Endothelial cell (in vitro differentiated cells): Measurements from ENCODE around the gene ERVV-1. TPM values are rescaled to one million over a fixed set of nuclear protein-coding genes. Genes with fewer than 3 reads are reported as not detected.

Experiments used
- DNase-seq: peaks from one replicate; pipeline ENCODE4 v3.0.0; 2021; ENCODE audit warnings: low spot score
- H3K27ac Mint-ChIP-seq: one replicate; pipeline ENCODE4 v1.8.0; 2021; ENCODE audit warnings: mixed read lengths, inconsistent platforms; ENCODE audit not compliant: unreplicated experiment
- H3K27me3 Mint-ChIP-seq: one replicate; pipeline ENCODE4 v1.8.0; 2021; ENCODE audit warnings: mild to moderate bottlenecking, moderate library complexity, mixed read lengths, inconsistent platforms; ENCODE audit not compliant: unreplicated experiment
- H3K36me3 Mint-ChIP-seq: one replicate; pipeline ENCODE4 v1.8.0; 2021; ENCODE audit warnings: mild to moderate bottlenecking, low read depth, mixed read lengths, inconsistent platforms; ENCODE audit not compliant: unreplicated experiment
- H3K4me1 Mint-ChIP-seq: one replicate; pipeline ENCODE4 v1.8.0; 2021; ENCODE audit warnings: mild to moderate bottlenecking, mixed read lengths, inconsistent platforms; ENCODE audit not compliant: unreplicated experiment
- H3K4me3 Mint-ChIP-seq: one replicate; pipeline ENCODE4 v1.8.0; 2021; ENCODE audit warnings: mild to moderate bottlenecking, mixed read lengths, inconsistent platforms; ENCODE audit not compliant: unreplicated experiment
- H3K9me3 Mint-ChIP-seq: one replicate; pipeline ENCODE4 v1.8.0; 2021; ENCODE audit warnings: mixed read lengths, inconsistent platforms; ENCODE audit not compliant: unreplicated experiment
- CTCF ChIP-seq: fragments of 200-600 bp; sonication (generic); IDR thresholded peaks from one replicate; pipeline ENCODE4 v1.5.0; 2021; ENCODE audit warnings: antibody characterized with exemption; ENCODE audit not compliant: unreplicated experiment
- total RNA-seq: library from RNA; stranded (reverse); fragmentation: NEBNext Ultra II Directional; extraction: Animal tissue kit (Norgen Biotek cat#: 25700); gene quantifications from one replicate; pipeline ENCODE4 v1.2.1, GENCODE V29; 2021; ENCODE audit not compliant: unreplicated experiment

The ERVV-1 gene
- total RNA-seq, 1 donor from 2014 or later: not detected

- Mint-ChIP-seq H3K4me1 (peaks cover 6% of the 10 kb centered on the region), H3K36me3 (peaks cover 19% of the 10 kb centered on the region), H3K27me3 (peaks cover 7% of the 10 kb centered on the region), H3K4me3 (no peak overlapping the region), H3K27ac (no peak overlapping the region), H3K9me3 (peaks cover 5% of the 10 kb centered on the region)
- no peak for DNase-seq
- TF ChIP-seq CTCF: no peak
These were observed 22.8 kb upstream of the ERVV-1 start for GRCh38 chr19:52990759-52991418.

GRCh38 chr19:52991484-52991883 is 22.2 kb upstream of the ERVV-1 start:
- Mint-ChIP-seq H3K27me3 (peaks cover 7% of the 10 kb centered on the region), H3K4me3 (no peak overlapping the region), H3K4me1 (peaks cover 6% of the 10 kb centered on the region), H3K36me3 (peaks cover 13% of the 10 kb centered on the region), H3K9me3 (peaks cover 5% of the 10 kb centered on the region), H3K27ac (no peak overlapping the region)
- TF ChIP-seq CTCF: no peak
- DNase-seq: no peak

GRCh38 chr19:52992109-52993004 is 21.4 kb upstream of the ERVV-1 start:
- peak; percentile 24 for DNase-seq
- Mint-ChIP-seq H3K9me3 (no peaks in the 10 kb centered on the region), H3K4me1 (peaks cover 6% of the 10 kb centered on the region), H3K27me3 (peaks cover 5% of the 10 kb centered on the region), H3K4me3 (peak overlapping the region; percentile 77), H3K36me3 (peaks cover 5% of the 10 kb centered on the region), H3K27ac (no peak overlapping the region)
- no peak for TF ChIP-seq CTCF

- peak; percentile 97 for TF ChIP-seq CTCF
- no peaks in the 10 kb centered on the region for H3K36me3 Mint-ChIP-seq
- H3K4me1 Mint-ChIP-seq: peaks cover 6% of the 10 kb centered on the region
- H3K4me3 Mint-ChIP-seq: peak overlapping the region; percentile 81
- H3K27ac Mint-ChIP-seq: peak overlapping the region; percentile 42
- H3K27me3 Mint-ChIP-seq: peaks cover 5% of the 10 kb centered on the region
- peak; percentile 82 for DNase-seq
- H3K9me3 Mint-ChIP-seq: no peaks in the 10 kb centered on the region
These were observed 20.2 kb upstream of the ERVV-1 start for GRCh38 chr19:52993342-52994178.
